Skin epidermis (tissue), 12 donors: ENCODE measurements around the gene PATJ.
"Not testable (repeated sequence)": the region's sequence is repeated elsewhere in the genome, so short reads cannot be mapped to it uniquely, and the experiment has no call there.

Experiments
- H3K27ac ChIP-seq, 21 experiments: fragments of 200-600 bp; sonication (generic) in 11 of 21; one replicate each; pipeline ENCODE4 v1.5.0; 2020; ENCODE audit warnings: mild to moderate bottlenecking in 3 of 21, inconsistent platforms in 2 of 21, moderate library complexity in 2 of 21
- H3K4me3 ChIP-seq, 7 experiments: fragments of 200-600 bp; sonication (generic) in 2 of 7; one replicate each; pipeline ENCODE4 v1.5.0; 2020; ENCODE audit warnings: inconsistent platforms in 2 of 7, mild to moderate bottlenecking in 2 of 7, moderate library complexity in 1 of 7

PATJ gene

GRCh38 chr1:61962631-61963030 is 220.4 kb downstream of the PATJ start:
- H3K27ac ChIP-seq: no peak overlapping the region

GRCh38 chr1:61966450-61967225 is 224.4 kb downstream of the PATJ start:
- not testable (repeated sequence) for H3K4me3 ChIP-seq

More at GRCh38 chr1:61962631-61963030, 220.4 kb downstream of the PATJ start:
- H3K4me3 ChIP-seq: no peak overlapping the region

GRCh38 chr1:61967750-61968149 is 225.5 kb downstream of the PATJ start:
- Histone ChIP-seq H3K4me3 (no peak overlapping the region), H3K27ac (no peak overlapping the region)

More at GRCh38 chr1:61966450-61967225, 224.4 kb downstream of the PATJ start:
- not testable (repeated sequence) for H3K27ac ChIP-seq

- no peak overlapping the region for H3K27ac ChIP-seq
- no peak overlapping the region for H3K4me3 ChIP-seq
These were observed 226.6 kb downstream of the PATJ start for GRCh38 chr1:61968869-61969268.

- no peak overlapping the region for H3K27ac ChIP-seq
These were observed 231.0 kb downstream of the PATJ start for GRCh38 chr1:61973100-61973837.

GRCh38 chr1:61975638-61976037 is 233.4 kb downstream of the PATJ start:
- Histone ChIP-seq H3K4me3 (no peak overlapping the region), H3K27ac (no peak overlapping the region)

More at GRCh38 chr1:61973100-61973837, 231.0 kb downstream of the PATJ start:
- no peak overlapping the region for H3K4me3 ChIP-seq

- no peak overlapping the region for H3K4me3 ChIP-seq
- no peak overlapping the region for H3K27ac ChIP-seq
These were observed 234.3 kb downstream of the PATJ start for GRCh38 chr1:61976566-61976965.

GRCh38 chr1:61978796-61979195 is 236.5 kb downstream of the PATJ start:
- H3K27ac ChIP-seq: no peak overlapping the region
- H3K4me3 ChIP-seq: no peak overlapping the region

GRCh38 chr1:61979729-61980128 is 237.4 kb downstream of the PATJ start:
- H3K4me3 ChIP-seq: no peak overlapping the region
- H3K27ac ChIP-seq: no peak overlapping the region

GRCh38 chr1:61980561-61980960 is 238.3 kb downstream of the PATJ start:
- no peak overlapping the region for H3K27ac ChIP-seq
- H3K4me3 ChIP-seq: no peak overlapping the region

GRCh38 chr1:61981870-61982660 is 239.8 kb downstream of the PATJ start:
- no peak overlapping the region for H3K4me3 ChIP-seq
- H3K27ac ChIP-seq: no peak overlapping the region

GRCh38 chr1:61983236-61983635 is 241.0 kb downstream of the PATJ start:
- Histone ChIP-seq H3K27ac (no peak overlapping the region), H3K4me3 (no peak overlapping the region)

GRCh38 chr1:61992257-61992656 is 250.0 kb downstream of the PATJ start:
- H3K27ac ChIP-seq: no peak overlapping the region
- H3K4me3 ChIP-seq: no peak overlapping the region

- no peak overlapping the region for H3K27ac ChIP-seq
These were observed 251.2 kb downstream of the PATJ start for GRCh38 chr1:61993331-61993961.

GRCh38 chr1:61995641-61996040 is 253.4 kb downstream of the PATJ start:
- H3K4me3 ChIP-seq: no peak overlapping the region
- no peak overlapping the region for H3K27ac ChIP-seq

More at GRCh38 chr1:61993331-61993961, 251.2 kb downstream of the PATJ start:
- no peak overlapping the region for H3K4me3 ChIP-seq

- Histone ChIP-seq H3K4me3 (no peak overlapping the region), H3K27ac (no peak overlapping the region)
These were observed 254.8 kb downstream of the PATJ start for GRCh38 chr1:61997123-61997522.

- H3K27ac ChIP-seq: no peak overlapping the region
These were observed 261.5 kb downstream of the PATJ start for GRCh38 chr1:62003777-62004176.

GRCh38 chr1:62006690-62007089 is 264.4 kb downstream of the PATJ start:
- no peak overlapping the region for H3K27ac ChIP-seq

More at GRCh38 chr1:62003777-62004176, 261.5 kb downstream of the PATJ start:
- no peak overlapping the region for H3K4me3 ChIP-seq

GRCh38 chr1:62011006-62011405 is 268.7 kb downstream of the PATJ start:
- H3K27ac ChIP-seq: no peak overlapping the region

More at GRCh38 chr1:62006690-62007089, 264.4 kb downstream of the PATJ start:
- no peak overlapping the region for H3K4me3 ChIP-seq

GRCh38 chr1:62012095-62012494 is 269.8 kb downstream of the PATJ start:
- no peak overlapping the region for H3K4me3 ChIP-seq
- no peak overlapping the region for H3K27ac ChIP-seq

More at GRCh38 chr1:62011006-62011405, 268.7 kb downstream of the PATJ start:
- no peak overlapping the region for H3K4me3 ChIP-seq
